GOT3 (cell line): ENCODE results near the gene TMEM229A.
"Not testable (repeated sequence)": the region's sequence is repeated elsewhere in the genome, so short reads cannot be mapped to it uniquely, and the experiment has no call there.

Experiments
- DNase-seq: peaks from one replicate; lab custom pipeline; 2025; ENCODE audit warnings: mixed read lengths; lab: John Stamatoyannopoulos, UW

The TMEM229A gene

GRCh38 chr7:124032369-124033094 is at the start of gene TMEM229A:
Gene TMEM229A, minus strand, starts transcription at chr7:124033067. Its CDS starts 64 bp downstream, at chr7:124033003.
- no peak for DNase-seq

- not testable (repeated sequence) for DNase-seq
Observed at GRCh38 chr7:124082234-124082633, 49.4 kb upstream of the TMEM229A start.

GRCh38 chr7:124077546-124077945 is 44.7 kb upstream of the TMEM229A start:
- DNase-seq: no peak

- no peak for DNase-seq
Observed at GRCh38 chr7:124076841-124077240, 44.0 kb upstream of the TMEM229A start.

- no peak for DNase-seq
Observed at GRCh38 chr7:124074007-124074406, 41.1 kb upstream of the TMEM229A start.

- no peak for DNase-seq
Observed at GRCh38 chr7:124073310-124073645, 40.4 kb upstream of the TMEM229A start.

GRCh38 chr7:124072603-124073309 is 39.9 kb upstream of the TMEM229A start:
- DNase-seq: no peak

GRCh38 chr7:124071843-124072242 is 39.0 kb upstream of the TMEM229A start:
- DNase-seq: no peak

GRCh38 chr7:124062171-124062570 is 29.3 kb upstream of the TMEM229A start:
- DNase-seq: no peak

- no peak for DNase-seq
Observed at GRCh38 chr7:124060528-124060927, 27.7 kb upstream of the TMEM229A start.

GRCh38 chr7:124059375-124059774 is 26.5 kb upstream of the TMEM229A start:
- DNase-seq: no peak

GRCh38 chr7:124058515-124058914 is 25.6 kb upstream of the TMEM229A start:
- no peak for DNase-seq

- DNase-seq: no peak
Observed at GRCh38 chr7:124057872-124058271, 25.0 kb upstream of the TMEM229A start.

- no peak for DNase-seq
Observed at GRCh38 chr7:124056234-124056633, 23.4 kb upstream of the TMEM229A start.

- no peak for DNase-seq
Observed at GRCh38 chr7:124051681-124052377, 19.0 kb upstream of the TMEM229A start.

- no peak for DNase-seq
Observed at GRCh38 chr7:124042826-124043225, 10.0 kb upstream of the TMEM229A start.

- DNase-seq: no peak
Observed at GRCh38 chr7:124041439-124041838, 8.6 kb upstream of the TMEM229A start.

- DNase-seq: not testable (repeated sequence)
Observed at GRCh38 chr7:124037902-124038301, 5.0 kb upstream of the TMEM229A start.

- DNase-seq: no peak
Observed at GRCh38 chr7:124035706-124036105, 2.8 kb upstream of the TMEM229A start.

GRCh38 chr7:124034754-124035100 is 1.9 kb upstream of the TMEM229A start:
- no peak for DNase-seq

GRCh38 chr7:124033807-124034753 is 1.2 kb upstream of the TMEM229A start:
- no peak for DNase-seq
